ENCODE results near the gene ZCCHC7. TPM values are rescaled to one million over a fixed set of nuclear protein-coding genes. Genes with fewer than 3 reads are reported as not detected.

Gene ZCCHC7
- total and polyA plus RNA-seq, 2 experiments from 2014 or later = 15.3 to 19.4 TPM

GRCh38 chr9:37398464-37399025 lies 278.2 kb downstream of the ZCCHC7 start:
- Histone ChIP-seq H3K4me1 (ENCODE audit: insufficient read depth) (no peaks in the 10 kb centered on the region), H4K20me1 (ENCODE audit: insufficient read depth) (no peaks in the 10 kb centered on the region), H3K36me3 (ENCODE audit: low read depth) (no peaks in the 10 kb centered on the region), H3K79me2 (ENCODE audit: insufficient read depth) (no peaks in the 10 kb centered on the region), H3F3A (ENCODE audit: insufficient read depth) (no peaks in the 10 kb centered on the region), H3K27me3 (replicated peaks; ENCODE audit: insufficient read depth) (no peaks in the 10 kb centered on the region), H3K9ac (no peak overlapping the region), H3K4me3 (no peak overlapping the region), H3K27ac (no peak overlapping the region), H3K9me2 (ENCODE audit: insufficient read depth) (no peaks in the 10 kb centered on the region), H2AFZ (no peak overlapping the region), H3K4me2 (ENCODE audit: unreplicated experiment) (no peak overlapping the region), H3K9me3 (ENCODE audit: low read depth) (no peaks in the 10 kb centered on the region)
- no peak for TF ChIP-seq EZH2 (IDR thresholded peaks at IDR 0.05; ENCODE audit: insufficient read depth, poor library complexity, severe bottlenecking)
- TF ChIP-seq EZH2phosphoT487 (IDR thresholded peaks at IDR 0.05; ENCODE audit: insufficient read depth, low read depth) = no peak
- no peak for DNase-seq
- WGBS, 2 experiments (ENCODE audit: low coverage in 1 of 2, low lambda C conversion rate in 2 of 2, missing lambda C conversion rate in 2 of 2) = 60 to 65% methylated on average over 7 of the region's 7 CpGs
- in situ Hi-C loops (cut with MboI) = no loop called here

DNA sequence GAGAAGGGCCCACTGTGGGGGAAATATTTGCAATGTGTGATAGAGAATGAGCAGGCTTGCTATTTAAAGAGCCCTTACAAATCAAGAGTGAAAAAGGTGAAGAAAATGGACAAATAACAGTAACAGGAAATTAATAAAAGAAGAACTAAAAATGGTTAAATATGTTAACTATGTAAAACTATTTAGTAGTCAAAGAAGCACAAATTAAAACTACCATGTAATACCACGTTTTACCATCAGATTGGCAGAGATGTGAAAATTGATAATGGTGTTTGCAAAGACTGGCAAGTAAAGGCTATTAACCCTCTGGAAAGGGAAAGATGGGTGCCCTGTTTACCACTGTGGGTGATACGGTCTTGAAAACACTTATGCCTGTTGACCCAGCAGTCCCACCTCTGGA lies 279.0 kb downstream of the ZCCHC7 start:
- TF ChIP-seq EZH2phosphoT487 (IDR thresholded peaks at IDR 0.05; ENCODE audit: insufficient read depth, low read depth) (no peak), EZH2 (IDR thresholded peaks at IDR 0.05; ENCODE audit: insufficient read depth, poor library complexity, severe bottlenecking) (no peak)
- WGBS, 2 experiments (ENCODE audit: low coverage in 1 of 2, low lambda C conversion rate in 2 of 2, missing lambda C conversion rate in 2 of 2) = 38 to 44% methylated on average over 2 of the region's 2 CpGs
- H3K36me3 ChIP-seq (ENCODE audit: low read depth) = no peaks in the 10 kb centered on the region
- no peaks in the 10 kb centered on the region for H4K20me1 ChIP-seq (ENCODE audit: insufficient read depth)
- H3F3A ChIP-seq (ENCODE audit: insufficient read depth) = no peaks in the 10 kb centered on the region
- no peaks in the 10 kb centered on the region for H3K9me2 ChIP-seq (ENCODE audit: insufficient read depth)
- no peak overlapping the region for H3K9ac ChIP-seq
- H3K79me2 ChIP-seq (ENCODE audit: insufficient read depth) = no peaks in the 10 kb centered on the region
- no peak overlapping the region for H2AFZ ChIP-seq
- no peaks in the 10 kb centered on the region for H3K27me3 ChIP-seq (replicated peaks; ENCODE audit: insufficient read depth)
- no peak overlapping the region for H3K27ac ChIP-seq
- in situ Hi-C loops (cut with MboI) = no loop called here
- no peaks in the 10 kb centered on the region for H3K9me3 ChIP-seq (ENCODE audit: low read depth)
- no peaks in the 10 kb centered on the region for H3K4me1 ChIP-seq (ENCODE audit: insufficient read depth)
- no peak for DNase-seq
- H3K4me2 ChIP-seq (ENCODE audit: unreplicated experiment) = no peak overlapping the region
- H3K4me3 ChIP-seq = no peak overlapping the region

- Histone ChIP-seq H3K79me2 (ENCODE audit: insufficient read depth) (no peaks in the 10 kb centered on the region), H3K36me3 (ENCODE audit: low read depth) (no peaks in the 10 kb centered on the region), H2AFZ (no peak overlapping the region), H3K4me1 (ENCODE audit: insufficient read depth) (no peaks in the 10 kb centered on the region), H3K9me3 (ENCODE audit: low read depth) (no peaks in the 10 kb centered on the region), H4K20me1 (ENCODE audit: insufficient read depth) (no peaks in the 10 kb centered on the region), H3K27me3 (replicated peaks; ENCODE audit: insufficient read depth) (no peaks in the 10 kb centered on the region; the same call in 1 of the 2 replicates), H3K27ac (no peak overlapping the region), H3K4me3 (no peak overlapping the region), H3F3A (ENCODE audit: insufficient read depth) (no peaks in the 10 kb centered on the region), H3K4me2 (ENCODE audit: unreplicated experiment) (no peak overlapping the region), H3K9ac (no peak overlapping the region), H3K9me2 (ENCODE audit: insufficient read depth) (no peaks in the 10 kb centered on the region)
- TF ChIP-seq EZH2 (IDR thresholded peaks at IDR 0.05; ENCODE audit: insufficient read depth, poor library complexity, severe bottlenecking) (no peak), EZH2phosphoT487 (IDR thresholded peaks at IDR 0.05; ENCODE audit: insufficient read depth, low read depth) (no peak)
- WGBS, 2 experiments (ENCODE audit: low coverage in 1 of 2, low lambda C conversion rate in 2 of 2, missing lambda C conversion rate in 2 of 2) = 71 to 73% methylated on average over 9 of the region's 9 CpGs
- DNase-seq = no peak
- in situ Hi-C loops (cut with MboI) = no loop called here
These were observed 284.2 kb downstream of the ZCCHC7 start for GRCh38 chr9:37404590-37404989.

GRCh38 chr9:37405350-37405749 lies 285.0 kb downstream of the ZCCHC7 start:
- no peaks in the 10 kb centered on the region for H4K20me1 ChIP-seq (ENCODE audit: insufficient read depth)
- H3K79me2 ChIP-seq (ENCODE audit: insufficient read depth) = no peaks in the 10 kb centered on the region
- no peak overlapping the region for H3K27ac ChIP-seq
- no peaks in the 10 kb centered on the region for H3K9me2 ChIP-seq (ENCODE audit: insufficient read depth)
- no peaks in the 10 kb centered on the region for H3K9me3 ChIP-seq (ENCODE audit: low read depth)
- no peaks in the 10 kb centered on the region for H3K4me1 ChIP-seq (ENCODE audit: insufficient read depth)
- in situ Hi-C loops (cut with MboI) = no loop called here
- H3K36me3 ChIP-seq (ENCODE audit: low read depth) = no peaks in the 10 kb centered on the region
- no peaks in the 10 kb centered on the region; the same call in 1 of the 2 replicates for H3K27me3 ChIP-seq (replicated peaks; ENCODE audit: insufficient read depth)
- TF ChIP-seq EZH2 (IDR thresholded peaks at IDR 0.05; ENCODE audit: insufficient read depth, poor library complexity, severe bottlenecking) = no peak
- no peak for TF ChIP-seq EZH2phosphoT487 (IDR thresholded peaks at IDR 0.05; ENCODE audit: insufficient read depth, low read depth)
- WGBS, 2 experiments (ENCODE audit: low coverage in 1 of 2, low lambda C conversion rate in 2 of 2, missing lambda C conversion rate in 2 of 2) = 68 to 72% methylated on average over 3 of the region's 3 CpGs
- H3F3A ChIP-seq (ENCODE audit: insufficient read depth) = no peaks in the 10 kb centered on the region
- no peak overlapping the region for H3K4me3 ChIP-seq
- H2AFZ ChIP-seq = no peak overlapping the region
- no peak for DNase-seq
- H3K9ac ChIP-seq = no peak overlapping the region
- no peak overlapping the region for H3K4me2 ChIP-seq (ENCODE audit: unreplicated experiment)

All from GM23248 (cell line).